Breast epithelium (tissue), 4 donors: ENCODE results near the gene SCLY. TPM values are rescaled to one million over a fixed set of nuclear protein-coding genes. Genes with fewer than 3 reads are reported as not detected.
"Not testable (repeated sequence)": the region's sequence is repeated elsewhere in the genome, so short reads cannot be mapped to it uniquely, and the experiment has no call there.

Source experiments
- DNase-seq, 2 donors: peaks; one replicate each; pipeline ENCODE4 v3.0.0-alpha.2; 2019; ENCODE audit warnings: low spot score in 2 of 2
- H3K27ac ChIP-seq, 2 donors: fragments of 200-600 bp; sonication (generic) in 1 of 2; one replicate each; pipeline ENCODE4 v1.5.1; 2016 to 2019; ENCODE audit warnings: mild to moderate bottlenecking in 1 of 2
- H3K27me3 ChIP-seq, 2 donors: fragments of 200-600 bp; sonication (generic) in 1 of 2; one replicate each; pipeline versions ENCODE4 v1.5.1 to v1.6.0; 2017 to 2019; ENCODE audit warnings: control low read depth in 1 of 2, mild to moderate bottlenecking in 1 of 2
- H3K36me3 ChIP-seq: fragments of 200-600 bp; one replicate; pipeline ENCODE4 v1.5.1; 2019
- H3K4me1 ChIP-seq, 2 donors: fragments of 200-600 bp; sonication (generic); one replicate each; pipeline ENCODE4 v1.5.1; 2016 to 2019; ENCODE audit warnings: control low read depth in 1 of 2
- H3K4me3 ChIP-seq, 3 donors: fragments of 200-600 bp; sonication (generic); 1 replicate in 2 of 3; 2 replicates in 1 of 3; pipeline ENCODE4 v1.5.1; 2016 to 2019; ENCODE audit warnings: mild to moderate bottlenecking in 3 of 3, moderate library complexity in 2 of 3
- H3K9me3 ChIP-seq, 2 donors: fragments of 200-600 bp; sonication (generic) in 1 of 2; one replicate each; pipeline ENCODE4 v1.5.1; 2016 to 2019; ENCODE audit warnings: control low read depth in 1 of 2
- CTCF ChIP-seq, 3 donors: fragments of 450-650 bp; IDR thresholded peaks; one replicate each; pipeline ENCODE4 v1.5.1; 2016 to 2017; ENCODE audit warnings: antibody characterized with exemption in 3 of 3, mild to moderate bottlenecking in 3 of 3, moderate library complexity in 3 of 3
- POLR2A ChIP-seq: fragments of 450-650 bp; IDR thresholded peaks from one replicate; pipeline ENCODE4 v1.6.1; 2016; ENCODE audit warnings: antibody characterized with exemption, mild to moderate bottlenecking, moderate library complexity
- POLR2AphosphoS5 ChIP-seq, 3 donors: sonication (generic); formaldehyde crosslinking; IDR thresholded peaks; one replicate each; pipeline ENCODE4 v1.6.1; 2017; ENCODE audit warnings: antibody characterized with exemption in 3 of 3
- intact Hi-C: fragments of 100-400 bp; cut with DNase I; formaldehyde crosslinking; loops from one replicate; pipeline ENCODE4 v1.15.1; 2023; ENCODE audit warnings: low total_unique reads
- total RNA-seq, 3 donors: library from RNA; depleted of rRNA; stranded (reverse); fragments of >200 nt; gene quantifications; one replicate each; pipeline ENCODE4 v1.1.0, GENCODE V29; 2016

Gene SCLY
- total RNA-seq, 3 donors from 2014 or later = 11.2 to 16.7 (median 12.1) TPM

GRCh38 chr2:238045575-238045974, 15.2 kb upstream of the SCLY start:
- no peaks in the 10 kb centered on the region for H3K36me3 ChIP-seq
- TF ChIP-seq POLR2AphosphoS5 (IDR thresholded peaks at IDR 0.05) (no peak), CTCF (IDR thresholded peaks at IDR 0.05) (no peak), POLR2A (no peak)
- H3K27me3 ChIP-seq = no peaks in the 10 kb centered on the region
- no peak overlapping the region for H3K4me3 ChIP-seq
- DNase-seq = no peak
- intact Hi-C loops = no loop called here
- H3K9me3 ChIP-seq = no peaks in the 10 kb centered on the region
- H3K4me1 ChIP-seq = no peaks in the 10 kb centered on the region
- no peak overlapping the region for H3K27ac ChIP-seq

- no peak for DNase-seq
- Histone ChIP-seq H3K4me3 (no peak overlapping the region), H3K9me3 (no peaks in the 10 kb centered on the region), H3K27ac (no peak overlapping the region), H3K4me1 (no peaks in the 10 kb centered on the region), H3K27me3 (no peaks in the 10 kb centered on the region), H3K36me3 (no peaks in the 10 kb centered on the region)
- TF ChIP-seq POLR2AphosphoS5 (IDR thresholded peaks at IDR 0.05) = no peak
- TF ChIP-seq POLR2A = no peak
- TF ChIP-seq CTCF (IDR thresholded peaks at IDR 0.05) = no peak
- intact Hi-C loops = no loop called here
These were observed 14.0 kb upstream of the SCLY start for GRCh38 chr2:238046725-238047270.

- DNase-seq = no peak
- no peaks in the 10 kb centered on the region for H3K9me3 ChIP-seq
- intact Hi-C loops = no loop called here
- no peak overlapping the region for H3K4me3 ChIP-seq
- H3K27ac ChIP-seq = no peak overlapping the region
- no peaks in the 10 kb centered on the region for H3K4me1 ChIP-seq
- TF ChIP-seq CTCF (IDR thresholded peaks at IDR 0.05) = no peak
- TF ChIP-seq POLR2A = no peak
- TF ChIP-seq POLR2AphosphoS5 (IDR thresholded peaks at IDR 0.05) = no peak
- no peaks in the 10 kb centered on the region for H3K27me3 ChIP-seq
- no peaks in the 10 kb centered on the region for H3K36me3 ChIP-seq
These were observed 7.5 kb upstream of the SCLY start for GRCh38 chr2:238053191-238053776.

- H3K4me3 ChIP-seq = no peak overlapping the region
- H3K27me3 ChIP-seq = no peaks in the 10 kb centered on the region
- H3K9me3 ChIP-seq = no peaks in the 10 kb centered on the region
- no peak for DNase-seq
- H3K36me3 ChIP-seq = no peaks in the 10 kb centered on the region
- no peaks in the 10 kb centered on the region for H3K4me1 ChIP-seq
- H3K27ac ChIP-seq = no peak overlapping the region
- intact Hi-C loops = no loop called here
- TF ChIP-seq POLR2A = no peak
- TF ChIP-seq POLR2AphosphoS5 (IDR thresholded peaks at IDR 0.05) = no peak
- no peak for TF ChIP-seq CTCF (IDR thresholded peaks at IDR 0.05)
These were observed 5.0 kb upstream of the SCLY start for GRCh38 chr2:238055841-238056240.

GRCh38 chr2:238057696-238058575, 2.9 kb upstream of the SCLY start:
- H3K36me3 ChIP-seq, H3K9me3 ChIP-seq, DNase-seq, H3K4me1 ChIP-seq, H3K27me3 ChIP-seq, H3K4me3 ChIP-seq, H3K27ac ChIP-seq, intact Hi-C loops: not testable (repeated sequence)
